Neutrophil (primary cell): ENCODE results near the gene ATG9B.

Experiments
- H3K27ac ChIP-seq: fragments of 200-600 bp; sonication (generic); 2 replicates; pipeline ENCODE4 v1.5.1; 2016; ENCODE audit warnings: mild to moderate bottlenecking, moderate library complexity
- H3K27me3 ChIP-seq: fragments of 200-600 bp; sonication (generic); 2 replicates; pipeline ENCODE4 v1.6.0; 2016; ENCODE audit warnings: mild to moderate bottlenecking
- H3K36me3 ChIP-seq: fragments of 200-600 bp; sonication (generic); 2 replicates; pipeline ENCODE4 v1.5.1; 2017
- H3K4me1 ChIP-seq, 2 experiments: fragments of 200-600 bp in 1 of 2; sonication (generic) in 1 of 2; 1 replicate in 1 of 2; 2 replicates in 1 of 2; pipeline versions ENCODE4 v1.5.1 to v1.6.1; 2013 to 2016; ENCODE audit warnings: low read depth in 1 of 2, low read length in 1 of 2, mild to moderate bottlenecking in 1 of 2, moderate library complexity in 1 of 2; ENCODE audit not compliant: control insufficient read depth in 1 of 2, insufficient read depth in 1 of 2
- H3K4me3 ChIP-seq, 2 experiments: fragments of 200-600 bp in 1 of 2; sonication (generic) in 1 of 2; 1 replicate in 1 of 2; 2 replicates in 1 of 2; pipeline ENCODE4 v1.5.1; 2013 to 2016; ENCODE audit warnings: low read depth in 1 of 2, low read length in 1 of 2, mild to moderate bottlenecking in 1 of 2, moderate library complexity in 1 of 2
- H3K9me3 ChIP-seq: fragments of 200-600 bp; sonication (generic); 2 replicates; pipeline ENCODE4 v1.5.1; 2016
- TF ChIP-seq, protein P1 (sequence below): fragments of 200-600 bp; sonication (generic); IDR thresholded peaks from 2 replicates; pipeline ENCODE4 v1.5.1; 2016; ENCODE audit warnings: antibody characterized with exemption

The ATG9B gene

DNA sequence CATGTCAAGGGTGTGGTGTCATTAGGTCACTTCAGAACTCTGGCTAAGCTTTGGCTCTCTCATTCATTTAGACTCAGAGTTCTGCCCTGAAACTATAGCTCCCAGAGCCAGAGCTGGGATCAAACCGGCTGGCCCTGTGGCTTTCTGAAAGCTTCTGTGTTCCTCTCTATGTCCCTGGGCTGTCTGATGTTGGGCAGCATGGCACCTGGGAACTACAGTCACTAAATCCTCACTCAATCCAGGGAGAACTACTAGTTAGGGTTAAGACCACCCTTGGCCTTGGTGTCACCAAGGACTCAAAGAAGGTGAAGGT lies 13.2 kb downstream of the ATG9B start:
- peaks cover 17 to 19% of the 10 kb centered on the region in 2 experiments for H3K4me1 ChIP-seq
- no peak overlapping the region for H3K4me3 ChIP-seq
- TF ChIP-seq, protein P1, sequence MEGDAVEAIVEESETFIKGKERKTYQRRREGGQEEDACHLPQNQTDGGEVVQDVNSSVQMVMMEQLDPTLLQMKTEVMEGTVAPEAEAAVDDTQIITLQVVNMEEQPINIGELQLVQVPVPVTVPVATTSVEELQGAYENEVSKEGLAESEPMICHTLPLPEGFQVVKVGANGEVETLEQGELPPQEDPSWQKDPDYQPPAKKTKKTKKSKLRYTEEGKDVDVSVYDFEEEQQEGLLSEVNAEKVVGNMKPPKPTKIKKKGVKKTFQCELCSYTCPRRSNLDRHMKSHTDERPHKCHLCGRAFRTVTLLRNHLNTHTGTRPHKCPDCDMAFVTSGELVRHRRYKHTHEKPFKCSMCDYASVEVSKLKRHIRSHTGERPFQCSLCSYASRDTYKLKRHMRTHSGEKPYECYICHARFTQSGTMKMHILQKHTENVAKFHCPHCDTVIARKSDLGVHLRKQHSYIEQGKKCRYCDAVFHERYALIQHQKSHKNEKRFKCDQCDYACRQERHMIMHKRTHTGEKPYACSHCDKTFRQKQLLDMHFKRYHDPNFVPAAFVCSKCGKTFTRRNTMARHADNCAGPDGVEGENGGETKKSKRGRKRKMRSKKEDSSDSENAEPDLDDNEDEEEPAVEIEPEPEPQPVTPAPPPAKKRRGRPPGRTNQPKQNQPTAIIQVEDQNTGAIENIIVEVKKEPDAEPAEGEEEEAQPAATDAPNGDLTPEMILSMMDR: no peak
- no peaks in the 10 kb centered on the region for H3K36me3 ChIP-seq
- peaks cover 97% of the 10 kb centered on the region for H3K27me3 ChIP-seq
- no peak overlapping the region for H3K27ac ChIP-seq
- no peaks in the 10 kb centered on the region for H3K9me3 ChIP-seq

- Histone ChIP-seq H3K27me3 (peaks cover 93% of the 10 kb centered on the region), H3K9me3 (no peaks in the 10 kb centered on the region), H3K4me3 (no peak overlapping the region), H3K36me3 (no peaks in the 10 kb centered on the region), H3K4me1 (peaks cover 17 to 19% of the 10 kb centered on the region in 2 experiments), H3K27ac (no peak overlapping the region)
- TF ChIP-seq, protein P1: no peak
These were observed 13.8 kb downstream of the ATG9B start for GRCh38 chr7:151010307-151011096.

GRCh38 chr7:151010037-151010306 lies 14.3 kb downstream of the ATG9B start:
- Histone ChIP-seq H3K27ac (no peak overlapping the region), H3K27me3 (peaks cover 93% of the 10 kb centered on the region)

DNA sequence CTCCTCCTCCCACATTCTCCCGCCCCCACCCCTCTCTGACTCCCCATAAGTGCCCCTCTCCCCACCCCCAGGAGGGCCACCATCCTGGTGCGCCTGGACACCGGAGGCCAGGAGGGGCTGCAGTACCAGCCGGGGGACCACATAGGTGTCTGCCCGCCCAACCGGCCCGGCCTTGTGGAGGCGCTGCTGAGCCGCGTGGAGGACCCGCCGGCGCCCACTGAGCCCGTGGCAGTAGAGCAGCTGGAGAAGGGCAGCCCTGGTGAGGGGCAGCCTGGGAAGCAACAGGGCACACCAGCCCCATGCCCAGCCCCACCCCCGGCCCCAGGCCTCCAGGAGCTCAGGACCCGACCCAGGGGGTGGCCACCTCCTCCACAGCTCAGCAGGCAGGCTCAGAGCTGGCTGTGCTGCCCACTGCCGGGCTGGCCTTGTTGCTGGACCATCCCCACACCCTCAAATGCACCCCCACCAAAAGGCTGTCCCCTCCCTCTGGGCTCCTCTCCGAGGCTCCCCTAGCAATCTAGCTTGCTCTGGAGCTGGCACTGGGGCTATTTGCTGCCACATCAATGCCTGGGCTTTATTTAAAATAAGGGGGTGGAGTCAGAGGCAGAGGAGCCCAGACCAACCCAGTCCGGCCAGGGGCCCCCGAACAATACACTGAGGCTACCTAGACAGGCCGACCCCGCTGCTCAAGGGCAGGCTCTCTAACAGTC lies 14.8 kb downstream of the ATG9B start:
- Histone ChIP-seq H3K36me3 (no peaks in the 10 kb centered on the region), H3K9me3 (no peaks in the 10 kb centered on the region), H3K27ac (no peak overlapping the region), H3K4me1 (peaks cover 12 to 17% of the 10 kb centered on the region in 2 experiments), H3K4me3 (no peak overlapping the region), H3K27me3 (peaks cover 93% of the 10 kb centered on the region)
- TF ChIP-seq, protein P1: no peak

More at GRCh38 chr7:151010037-151010306, 14.3 kb downstream of the ATG9B start:
- no peak overlapping the region for H3K4me3 ChIP-seq
- H3K9me3 ChIP-seq: no peaks in the 10 kb centered on the region
- TF ChIP-seq, protein P1: no peak
- peaks cover 16 to 17% of the 10 kb centered on the region in 2 experiments for H3K4me1 ChIP-seq
- H3K36me3 ChIP-seq: no peaks in the 10 kb centered on the region

DNA sequence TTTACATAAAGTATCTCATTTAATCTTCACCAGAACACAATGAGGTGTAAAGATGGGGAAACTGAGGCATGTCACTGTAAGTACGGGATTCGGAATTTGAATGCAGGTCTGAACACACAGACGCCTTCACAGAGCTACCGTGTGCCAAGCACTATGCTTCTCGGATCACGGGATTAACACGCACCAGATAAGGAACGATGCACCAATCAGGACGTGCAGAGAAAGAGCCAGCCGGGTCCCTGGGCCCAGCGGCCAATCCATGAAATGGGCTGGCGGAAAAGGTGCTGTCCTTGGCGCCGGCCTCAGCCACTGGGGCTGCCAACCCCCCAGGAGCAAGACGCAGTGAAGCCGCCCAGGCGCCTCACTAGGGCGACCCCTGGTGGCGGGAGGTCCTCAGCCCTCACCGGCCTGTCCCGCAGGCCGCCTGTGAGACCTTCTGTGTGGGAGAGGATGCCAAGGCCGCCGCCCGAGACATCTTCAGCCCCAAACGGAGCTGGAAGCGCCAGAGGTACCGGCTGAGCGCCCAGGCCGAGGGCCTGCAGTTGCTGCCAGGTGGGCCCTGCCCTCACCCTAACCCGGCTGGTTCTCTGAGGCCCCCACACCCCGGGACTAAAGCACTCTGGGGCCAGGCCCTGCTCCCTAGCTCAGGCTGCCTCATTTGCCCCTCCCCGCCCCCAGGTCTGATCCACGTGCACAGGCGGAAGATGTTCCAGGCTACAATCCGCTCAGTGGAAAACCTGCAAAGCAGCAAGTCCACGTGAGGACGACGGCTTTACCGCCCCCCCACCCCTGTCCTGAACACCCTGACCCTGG lies 15.6 kb downstream of the ATG9B start:
- TF ChIP-seq, protein P1: peak; percentile 43
- H3K4me1 ChIP-seq: peaks cover 6 to 11% of the 10 kb centered on the region in 2 experiments
- no peak overlapping the region for H3K27ac ChIP-seq
- H3K27me3 ChIP-seq: peaks cover 93% of the 10 kb centered on the region
- H3K9me3 ChIP-seq: no peaks in the 10 kb centered on the region
- H3K36me3 ChIP-seq: no peaks in the 10 kb centered on the region
- H3K4me3 ChIP-seq: peak overlapping the region in 1 of 2 experiments; percentile 28
